GM13976 (cell line): ENCODE data around the gene SLC6A13.

Experiments used
- DNase-seq: peaks from one replicate; pipeline ENCODE4 v3.0.0; 2012; ENCODE audit warnings: low spot score
- in situ Hi-C: fragments of 300-500 bp; cut with MboI; formaldehyde crosslinking; loops from one replicate; pipeline ENCODE4 v1.12.0; 2022; ENCODE audit warnings: low sequenced_read_pairs, mixed read lengths, inconsistent platforms; ENCODE audit not compliant: unreplicated experiment
- TF ChIP-seq, protein P1 (sequence below): IDR thresholded peaks from 2 replicates; pipeline ENCODE4 v1.5.1; 2012; ENCODE audit warnings: borderline replicate concordance, mild to moderate bottlenecking; ENCODE audit not compliant: insufficient read depth; ENCODE audit errors: extremely low read depth, missing control alignments, control extremely low read depth

Gene SLC6A13

DNA sequence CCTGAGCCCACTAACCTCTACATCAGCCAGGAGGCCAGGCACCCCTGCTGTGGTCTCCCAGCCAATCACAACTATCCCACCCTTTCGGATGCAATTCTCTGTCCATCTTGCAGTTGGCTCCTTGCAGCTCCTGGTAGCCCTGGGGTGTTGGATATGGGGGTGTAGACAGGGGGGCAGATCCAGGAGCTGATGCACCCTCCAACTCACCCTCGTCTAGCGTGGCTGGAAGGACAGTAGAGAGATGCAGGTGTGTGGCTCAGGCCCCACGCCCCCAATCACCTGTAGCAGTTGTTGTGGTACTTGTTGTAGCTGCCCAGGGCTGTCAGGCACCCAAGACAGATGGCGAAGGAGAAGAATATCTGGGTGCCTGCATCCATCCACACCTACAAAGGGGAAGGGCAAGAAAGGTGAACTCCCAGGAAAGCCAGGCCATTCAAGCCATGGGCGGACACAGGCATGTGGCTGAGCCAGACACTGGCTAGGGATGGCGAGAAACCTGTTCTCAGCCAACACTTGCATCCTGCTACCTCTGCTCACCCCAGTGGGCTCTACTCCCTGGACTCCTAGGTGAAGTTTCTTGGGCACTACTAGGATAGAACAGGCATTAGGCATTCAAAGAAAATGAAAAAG, 35.2 kb downstream of the SLC6A13 start:
- no peak for DNase-seq
- in situ Hi-C loops: no loop called here
- TF ChIP-seq, protein P1, sequence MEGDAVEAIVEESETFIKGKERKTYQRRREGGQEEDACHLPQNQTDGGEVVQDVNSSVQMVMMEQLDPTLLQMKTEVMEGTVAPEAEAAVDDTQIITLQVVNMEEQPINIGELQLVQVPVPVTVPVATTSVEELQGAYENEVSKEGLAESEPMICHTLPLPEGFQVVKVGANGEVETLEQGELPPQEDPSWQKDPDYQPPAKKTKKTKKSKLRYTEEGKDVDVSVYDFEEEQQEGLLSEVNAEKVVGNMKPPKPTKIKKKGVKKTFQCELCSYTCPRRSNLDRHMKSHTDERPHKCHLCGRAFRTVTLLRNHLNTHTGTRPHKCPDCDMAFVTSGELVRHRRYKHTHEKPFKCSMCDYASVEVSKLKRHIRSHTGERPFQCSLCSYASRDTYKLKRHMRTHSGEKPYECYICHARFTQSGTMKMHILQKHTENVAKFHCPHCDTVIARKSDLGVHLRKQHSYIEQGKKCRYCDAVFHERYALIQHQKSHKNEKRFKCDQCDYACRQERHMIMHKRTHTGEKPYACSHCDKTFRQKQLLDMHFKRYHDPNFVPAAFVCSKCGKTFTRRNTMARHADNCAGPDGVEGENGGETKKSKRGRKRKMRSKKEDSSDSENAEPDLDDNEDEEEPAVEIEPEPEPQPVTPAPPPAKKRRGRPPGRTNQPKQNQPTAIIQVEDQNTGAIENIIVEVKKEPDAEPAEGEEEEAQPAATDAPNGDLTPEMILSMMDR: no peak

- in situ Hi-C loops: no loop called here
- no peak for DNase-seq
- TF ChIP-seq, protein P1: no peak
Observed at GRCh38 chr12:226401-226800, 36.2 kb downstream of the SLC6A13 start.

- TF ChIP-seq, protein P1: no peak
- in situ Hi-C loops: no loop called here
- DNase-seq: no peak
Observed at GRCh38 chr12:225012-225411, 37.6 kb downstream of the SLC6A13 start.

DNA sequence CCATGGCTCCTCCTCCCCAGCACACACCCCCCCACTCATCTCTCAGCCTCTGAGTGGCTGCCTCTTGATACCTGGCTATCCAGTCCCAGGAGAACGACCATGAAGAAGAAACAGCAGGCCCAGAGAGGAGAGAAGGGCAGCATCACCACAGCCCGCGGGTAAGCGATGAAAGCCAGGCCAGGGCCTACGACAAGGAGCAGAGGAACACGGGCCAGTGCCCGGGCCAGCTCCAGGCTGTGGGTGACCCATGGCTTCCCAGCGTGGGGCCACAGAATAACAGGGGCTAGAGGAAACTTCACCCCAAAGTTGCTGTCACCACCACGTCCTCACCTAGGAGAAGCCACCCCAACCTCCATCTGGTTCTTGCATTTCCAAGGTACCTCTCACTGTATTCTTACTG, 38.3 kb downstream of the SLC6A13 start:
- TF ChIP-seq, protein P1: no peak
- in situ Hi-C loops: no loop called here
- no peak for DNase-seq

DNA sequence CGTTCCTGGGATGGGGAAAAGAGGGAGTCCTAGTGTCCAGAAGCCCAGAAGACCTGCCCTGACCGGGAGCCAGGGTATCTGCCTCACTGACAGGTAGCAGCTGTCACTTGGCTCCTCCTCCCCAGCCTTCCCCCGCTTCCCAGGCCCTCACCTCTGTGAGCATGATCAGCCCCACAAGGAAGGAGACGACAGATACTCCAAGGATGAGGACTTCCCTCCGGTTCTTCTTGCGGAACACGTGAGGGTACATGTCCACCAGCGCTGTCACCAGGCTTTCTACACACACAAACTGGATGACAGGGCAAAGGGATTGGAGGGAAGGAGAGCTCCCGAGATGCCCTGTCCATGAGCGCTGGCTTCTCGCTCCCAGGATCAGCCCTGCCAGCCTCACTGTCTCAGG, 38.8 kb downstream of the SLC6A13 start:
- no peak for DNase-seq
- TF ChIP-seq, protein P1: no peak
- in situ Hi-C loops: no loop called here

DNA sequence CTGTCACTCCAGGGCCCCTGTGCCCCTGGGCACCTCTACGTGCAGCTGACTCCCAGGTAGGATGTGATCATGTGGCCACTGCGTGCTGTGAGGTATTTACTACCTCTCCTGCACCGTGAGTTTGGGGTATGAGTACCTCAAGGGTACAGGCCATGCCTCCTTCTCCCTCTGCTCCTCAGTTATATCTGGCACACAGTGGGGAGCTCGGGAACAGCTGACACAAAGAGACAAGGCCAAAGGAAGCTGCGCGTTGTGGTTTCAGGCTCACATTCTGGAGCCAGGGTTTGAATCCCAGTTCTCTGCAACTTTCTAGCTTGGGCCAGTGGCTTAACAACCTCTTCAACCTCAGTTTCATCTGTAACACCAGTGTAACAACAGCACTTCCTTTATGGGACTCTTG, 40.9 kb downstream of the SLC6A13 start:
- TF ChIP-seq, protein P1: no peak
- no peak for DNase-seq
- in situ Hi-C loops: no loop called here
